Epithelial cell of proximal tubule (primary cell): Measurements from ENCODE around the gene FHIP1B. TPM values are rescaled to one million over a fixed set of nuclear protein-coding genes. Genes with fewer than 3 reads are reported as not detected.
"Not testable (repeated sequence)": the region's sequence is repeated elsewhere in the genome, so short reads cannot be mapped to it uniquely, and the experiment has no call there.

Source experiments
- DNase-seq: peaks from one replicate; pipeline ENCODE4 v3.0.0-alpha.2; 2011; ENCODE audit warnings: low read depth
- H3K4me3 ChIP-seq: 2 replicates; pipeline ENCODE4 v1.5.1; 2011; ENCODE audit warnings: low read depth, mild to moderate bottlenecking, low read length
- CTCF ChIP-seq: conservative IDR thresholded peaks from 2 replicates; pipeline ENCODE4 v1.5.1; 2012; ENCODE audit warnings: low read depth, mild to moderate bottlenecking, low read length
- total RNA-seq: library from RNA; depleted of rRNA; stranded (reverse); fragments of >200 nt; gene quantifications from 2 replicates; pipeline ENCODE4 v1.2.3, GENCODE V29; 2015

Gene FHIP1B
- total RNA-seq, 1 donor from 2014 or later: 9.6 TPM

GRCh38 chr11:6251120-6251733 is 16.8 kb upstream of the FHIP1B start:
- no peak overlapping the region for H3K4me3 ChIP-seq
- peak; percentile 91 for TF ChIP-seq CTCF
- DNase-seq: no peak

DNA sequence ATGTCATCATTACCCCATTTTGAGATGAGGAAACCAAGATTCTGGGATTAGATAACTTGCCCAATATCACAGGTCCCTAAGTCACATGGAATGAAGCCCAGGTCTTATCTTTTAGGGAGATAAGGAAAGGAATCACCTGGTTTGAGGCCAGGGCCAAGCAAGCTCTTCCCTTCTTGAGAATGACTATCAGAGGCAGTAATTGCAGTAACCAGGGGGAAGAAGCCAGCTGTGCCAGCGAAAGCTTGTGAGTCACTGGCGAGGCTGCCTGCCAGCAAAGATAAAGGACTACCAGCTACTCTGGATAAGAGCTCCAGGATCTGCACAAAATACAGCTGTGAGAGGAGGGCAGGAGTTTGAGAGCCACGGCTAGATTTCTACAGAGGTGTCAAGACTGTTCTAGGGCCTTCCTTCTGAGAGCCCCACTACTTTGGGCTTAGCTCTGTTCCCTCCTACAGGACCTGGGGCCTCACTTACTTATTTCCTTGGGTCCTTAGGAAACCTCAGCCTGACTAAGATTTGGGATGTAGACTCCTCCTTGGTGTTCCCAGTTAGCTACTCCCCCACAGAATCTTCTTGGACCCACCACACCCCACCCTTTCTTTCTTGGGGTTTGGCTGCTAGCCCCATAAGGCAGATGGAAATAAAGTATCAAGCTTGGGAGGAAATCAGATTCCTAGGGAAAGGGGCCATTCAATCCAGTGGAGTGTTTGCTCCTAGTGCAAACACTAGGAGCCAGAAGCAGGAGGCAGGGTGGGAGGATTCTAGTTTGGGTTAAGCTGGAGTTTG is 15.5 kb upstream of the FHIP1B start:
- DNase-seq: peak; percentile 38
- H3K4me3 ChIP-seq: no peak overlapping the region
- TF ChIP-seq CTCF: no peak

DNA sequence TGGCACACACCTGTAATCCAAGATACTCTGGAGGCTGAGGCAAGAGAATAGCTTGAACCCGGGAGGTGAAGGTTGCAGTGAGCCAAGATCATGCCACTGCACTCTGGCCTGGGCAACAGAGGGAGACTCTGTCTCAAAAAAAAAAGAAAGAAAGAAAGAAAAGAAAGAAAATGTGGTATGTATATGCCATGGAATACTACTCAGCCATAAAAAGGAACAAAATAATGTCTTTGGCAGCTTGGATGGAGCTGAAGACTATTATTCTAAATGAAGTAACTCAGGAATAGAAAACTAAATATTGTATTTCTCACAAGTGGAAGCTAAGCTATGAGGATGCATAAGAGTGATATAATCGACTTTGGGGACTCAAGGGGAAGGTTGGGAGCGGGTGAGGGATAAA is 14.5 kb upstream of the FHIP1B start:
- not testable (repeated sequence) for H3K4me3 ChIP-seq, DNase-seq

DNA sequence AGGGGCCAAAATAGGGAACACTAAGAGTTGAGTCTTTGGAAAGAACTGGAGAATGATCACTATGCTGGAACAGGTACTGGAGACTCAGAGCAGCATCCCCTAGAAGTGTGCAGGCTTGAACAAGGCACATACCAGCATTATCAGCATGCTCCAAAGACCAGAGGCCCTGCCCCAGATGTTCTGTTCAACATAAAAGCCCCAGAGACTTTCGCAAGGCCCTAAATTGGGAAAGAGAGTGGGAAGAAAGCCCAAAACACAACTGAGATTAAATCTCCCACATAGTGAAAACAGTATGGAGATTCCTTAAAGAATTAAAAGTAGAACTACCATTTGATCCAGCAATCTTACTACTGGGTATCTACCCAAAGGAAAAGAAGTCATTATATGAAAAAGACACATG is 13.8 kb upstream of the FHIP1B start:
- no peak for DNase-seq
- no peak for TF ChIP-seq CTCF
- H3K4me3 ChIP-seq: no peak overlapping the region

DNA sequence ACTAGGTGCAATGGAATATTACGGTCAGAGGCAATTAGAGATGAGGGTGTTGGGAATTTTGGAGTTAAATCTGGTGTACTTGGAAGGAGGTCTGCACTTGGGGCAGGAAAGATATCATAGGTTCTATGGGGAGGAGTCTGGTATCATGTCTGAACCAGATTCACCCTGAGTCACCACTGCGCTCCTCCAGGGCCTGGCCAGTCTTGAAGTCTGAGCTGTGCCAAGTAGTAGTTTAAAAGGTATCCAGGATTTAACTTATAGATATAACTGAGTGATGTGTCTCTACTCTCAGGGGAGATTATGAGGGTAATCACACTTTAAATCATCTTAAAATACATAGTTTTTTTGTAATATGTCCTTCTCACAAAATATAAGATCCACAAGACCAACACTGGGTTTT is 11.1 kb upstream of the FHIP1B start:
- H3K4me3 ChIP-seq: no peak overlapping the region
- no peak for TF ChIP-seq CTCF
- no peak for DNase-seq

- no peak for TF ChIP-seq CTCF
- H3K4me3 ChIP-seq: no peak overlapping the region
- no peak for DNase-seq
These were observed 6.9 kb upstream of the FHIP1B start for GRCh38 chr11:6241316-6241715.

DNA sequence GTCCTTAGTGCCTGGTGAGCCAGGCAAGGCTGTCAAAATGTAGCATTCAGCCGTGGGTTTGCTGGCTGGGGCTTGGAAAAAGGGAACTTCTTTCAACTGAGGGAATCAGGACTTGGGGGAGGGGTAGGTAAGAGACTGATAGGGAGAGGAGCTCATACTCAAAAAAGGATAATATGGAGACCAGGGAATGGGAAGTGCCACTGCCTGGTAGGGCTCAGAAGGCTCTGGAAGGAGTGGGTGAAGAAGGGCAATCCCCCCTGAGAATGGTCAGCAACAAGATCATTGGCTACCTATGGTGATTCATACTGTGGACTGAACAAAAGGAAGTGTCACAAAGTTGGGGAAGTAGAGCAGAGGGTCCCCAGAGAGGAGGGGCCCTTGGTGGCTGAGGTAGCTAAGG is 6.3 kb upstream of the FHIP1B start:
- no peak for DNase-seq
- H3K4me3 ChIP-seq: no peak overlapping the region
- TF ChIP-seq CTCF: no peak
